Activated T-cell treated with anti-CD3 and anti-CD28 coated beads for 4 hours (primary cell): ENCODE data around the gene PNPLA7.

ENCODE experiments used
- DNase-seq: peaks from one replicate; pipeline ENCODE4 v3.0.0-alpha.2; 2020

PNPLA7 gene

DNA sequence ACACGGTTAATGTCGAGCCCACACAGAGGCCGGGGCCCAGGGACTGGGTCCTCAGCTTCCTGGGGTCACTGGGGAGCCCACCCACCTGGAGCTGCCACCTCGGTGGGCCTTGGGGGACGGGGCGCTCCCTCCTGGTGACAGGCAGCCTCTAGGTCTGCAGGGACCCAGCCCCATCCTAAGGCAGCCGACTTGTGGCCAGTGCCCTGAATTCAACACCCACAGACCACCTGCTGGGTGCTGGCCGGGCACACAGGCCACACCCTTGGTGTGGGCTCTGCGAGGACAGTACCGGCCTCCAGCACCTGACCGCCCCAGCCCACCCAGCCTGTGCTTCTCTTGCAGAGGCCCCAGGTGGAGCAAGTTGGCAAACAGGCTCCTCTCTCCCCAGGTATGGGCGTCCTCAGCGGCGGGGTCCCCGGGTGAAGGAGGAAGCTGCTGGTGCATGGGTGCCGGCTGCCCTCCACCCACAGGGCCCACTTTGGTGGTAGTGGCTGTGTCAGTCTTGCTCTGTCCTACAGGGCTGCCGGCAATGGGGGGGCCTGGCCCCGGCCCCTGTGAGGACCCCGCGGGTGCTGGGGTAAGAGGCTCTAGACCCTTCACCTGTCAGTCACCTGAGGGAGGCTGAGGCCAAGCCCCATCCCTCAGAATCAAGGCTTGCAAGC lies 117.4 kb downstream of the PNPLA7 start:
- no peak for DNase-seq

DNA sequence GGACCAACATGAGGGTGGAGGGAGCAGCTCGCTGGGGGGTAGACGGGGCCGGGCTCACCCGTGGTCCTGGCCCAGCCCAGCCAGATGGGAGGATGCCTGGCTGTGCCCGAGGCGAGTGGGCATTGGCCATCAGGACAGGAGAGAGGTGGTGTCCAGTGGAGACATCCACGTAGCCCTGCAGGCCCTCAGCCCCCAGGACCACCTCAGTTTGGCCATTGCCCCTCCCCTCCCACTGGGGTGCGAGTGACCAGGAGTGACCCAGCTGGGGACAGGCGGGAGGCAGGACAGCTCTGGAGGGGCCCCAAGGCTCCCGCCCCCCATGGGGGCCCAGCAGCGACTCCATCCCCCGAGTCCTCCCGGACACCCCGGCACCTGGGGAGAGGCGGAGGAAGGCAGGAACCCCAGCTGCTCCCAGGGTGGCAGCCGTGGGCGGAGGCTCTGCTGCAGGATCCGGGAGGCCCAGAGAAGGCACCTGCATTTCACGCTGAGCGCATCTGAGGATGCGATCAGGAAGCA lies 118.7 kb downstream of the PNPLA7 start:
- no peak for DNase-seq

DNA sequence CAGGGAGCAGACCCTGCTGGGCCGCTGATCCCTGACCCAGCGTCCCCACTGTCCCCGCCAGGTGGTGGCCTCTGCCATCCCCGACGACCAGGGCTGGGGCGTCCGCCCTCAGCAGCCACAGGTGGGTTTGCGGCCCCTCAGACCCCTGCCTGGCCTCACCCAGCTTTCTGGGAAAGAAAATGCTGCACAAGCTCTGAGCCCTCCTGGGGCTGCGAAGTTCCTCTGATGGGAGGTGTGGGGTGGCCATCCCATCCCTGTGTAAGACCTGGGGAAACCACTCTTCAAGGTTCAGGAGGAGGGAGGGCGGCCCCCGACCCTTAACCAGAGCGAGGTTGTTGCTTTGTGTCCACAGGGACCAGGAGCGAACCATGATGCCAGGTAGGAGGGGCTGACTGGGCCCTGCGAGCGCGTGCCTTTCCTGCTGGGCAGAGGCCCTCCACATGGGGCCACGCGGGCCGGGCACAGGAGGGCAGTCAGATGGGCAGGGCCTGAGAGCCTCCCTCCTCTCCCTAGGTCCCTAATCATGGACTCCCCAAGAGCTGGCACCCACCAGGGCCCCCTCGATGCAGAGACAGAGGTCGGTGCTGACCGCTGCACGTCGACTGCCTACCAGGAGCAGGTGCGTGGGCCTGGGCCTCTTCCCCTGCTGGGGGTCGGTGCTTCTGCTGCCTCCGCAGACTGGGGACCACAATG lies 119.3 kb downstream of the PNPLA7 start:
- no peak for DNase-seq

DNA sequence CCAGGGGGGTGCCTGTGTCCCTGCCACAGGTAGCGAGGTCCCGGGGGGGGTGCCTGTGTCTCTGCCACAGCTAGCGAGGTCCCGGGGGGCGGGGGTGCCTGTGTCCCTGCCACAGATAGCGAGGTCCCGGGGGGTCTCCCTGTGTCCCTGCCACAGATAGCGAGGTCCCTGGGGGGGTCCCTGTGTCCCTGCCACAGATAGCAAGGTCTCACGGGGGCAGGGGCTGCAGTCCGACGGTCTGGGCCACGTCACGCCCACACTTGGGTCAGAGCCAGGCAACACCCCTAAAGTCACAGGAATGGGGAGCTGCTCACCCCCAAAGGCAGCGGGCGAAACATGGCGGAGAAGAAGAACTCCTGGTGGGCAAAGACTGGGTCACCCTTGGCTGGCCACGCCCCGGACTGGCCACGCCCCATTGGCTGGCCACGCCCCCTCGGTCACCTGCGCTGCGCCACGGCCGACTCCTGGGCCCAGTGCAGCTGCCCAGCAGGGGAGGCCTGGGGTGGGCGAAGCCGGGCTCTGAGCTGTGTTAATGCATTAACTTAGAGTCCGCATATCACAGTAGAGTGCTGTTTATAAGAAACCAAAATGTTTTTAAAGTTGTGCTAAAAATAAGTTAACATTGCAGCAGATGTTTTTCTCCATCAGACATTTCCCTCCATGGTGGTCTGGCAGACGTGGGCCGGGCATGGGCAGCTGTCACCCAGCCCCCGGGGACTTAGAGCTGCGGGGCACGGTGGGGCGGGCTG lies 120.1 kb downstream of the PNPLA7 start:
- DNase-seq, result no peak

DNA sequence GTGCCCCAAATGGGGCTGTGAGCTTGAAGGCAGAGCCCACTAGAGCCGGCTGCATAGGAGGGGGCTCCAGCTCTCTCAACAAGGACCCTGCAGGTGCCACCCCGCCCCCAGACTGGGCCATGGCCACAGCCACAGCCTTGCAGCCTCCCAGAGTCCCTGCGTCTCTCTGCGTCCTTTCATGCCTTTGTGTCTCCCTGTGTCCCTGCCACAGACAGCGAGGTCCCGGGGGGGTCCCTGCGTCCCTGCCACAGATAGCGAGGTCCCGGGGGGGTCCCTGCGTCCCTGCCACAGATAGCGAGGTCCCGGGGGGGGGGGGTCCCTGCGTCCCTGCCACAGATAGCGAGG lies 120.7 kb downstream of the PNPLA7 start:
- DNase-seq, result no peak

DNA sequence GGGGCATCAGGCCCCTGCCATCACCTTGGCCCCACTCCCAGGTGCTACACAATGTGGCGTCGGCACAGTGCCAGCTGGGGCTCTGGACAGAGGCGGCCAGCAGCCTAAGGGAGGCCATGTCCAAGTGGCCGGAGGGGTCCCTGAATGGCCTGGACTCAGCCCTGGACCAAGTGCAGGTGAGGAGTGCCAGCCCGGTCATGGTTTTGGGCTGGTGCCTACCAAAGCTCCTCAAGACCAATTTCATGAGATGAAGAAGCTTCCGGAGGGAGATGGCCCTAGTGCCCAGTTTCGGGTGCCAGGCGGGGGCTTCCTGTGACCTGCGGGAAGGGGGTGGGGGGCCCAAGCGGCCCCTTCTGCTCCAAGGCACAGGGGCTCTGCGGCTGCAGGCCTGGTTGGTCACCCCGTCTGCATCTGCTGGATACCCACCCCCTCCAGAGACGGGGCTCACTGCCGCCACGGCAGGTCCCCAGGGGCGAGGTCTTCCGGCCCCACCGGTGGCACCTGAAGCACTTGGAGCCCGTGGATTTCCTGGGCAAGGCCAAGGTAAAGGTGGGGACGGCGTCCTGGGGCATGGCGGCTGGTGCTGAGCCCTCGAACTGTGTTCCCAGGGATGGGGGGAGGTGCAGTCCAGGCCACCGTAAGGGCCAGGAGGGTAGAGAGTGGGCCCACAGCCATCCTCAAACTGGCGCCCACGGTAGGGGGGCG lies 121.2 kb downstream of the PNPLA7 start:
- no peak for DNase-seq

DNA sequence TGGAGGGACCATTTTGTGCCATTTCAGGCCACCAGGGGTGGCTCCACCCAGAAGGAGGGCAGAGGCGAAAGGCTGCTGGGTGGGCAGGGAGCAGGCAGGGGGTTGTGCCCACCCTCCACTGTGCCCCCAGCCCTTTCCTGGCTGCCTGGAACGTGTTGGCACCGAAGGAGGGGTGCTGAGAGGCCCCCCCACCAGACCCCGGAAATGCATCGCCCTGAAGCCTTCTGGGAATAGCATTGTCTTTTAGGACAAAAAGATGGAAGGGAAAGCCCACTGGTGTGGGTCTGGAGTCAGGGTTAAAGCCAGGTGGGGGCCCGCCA lies 121.9 kb downstream of the PNPLA7 start:
- no peak for DNase-seq

DNA sequence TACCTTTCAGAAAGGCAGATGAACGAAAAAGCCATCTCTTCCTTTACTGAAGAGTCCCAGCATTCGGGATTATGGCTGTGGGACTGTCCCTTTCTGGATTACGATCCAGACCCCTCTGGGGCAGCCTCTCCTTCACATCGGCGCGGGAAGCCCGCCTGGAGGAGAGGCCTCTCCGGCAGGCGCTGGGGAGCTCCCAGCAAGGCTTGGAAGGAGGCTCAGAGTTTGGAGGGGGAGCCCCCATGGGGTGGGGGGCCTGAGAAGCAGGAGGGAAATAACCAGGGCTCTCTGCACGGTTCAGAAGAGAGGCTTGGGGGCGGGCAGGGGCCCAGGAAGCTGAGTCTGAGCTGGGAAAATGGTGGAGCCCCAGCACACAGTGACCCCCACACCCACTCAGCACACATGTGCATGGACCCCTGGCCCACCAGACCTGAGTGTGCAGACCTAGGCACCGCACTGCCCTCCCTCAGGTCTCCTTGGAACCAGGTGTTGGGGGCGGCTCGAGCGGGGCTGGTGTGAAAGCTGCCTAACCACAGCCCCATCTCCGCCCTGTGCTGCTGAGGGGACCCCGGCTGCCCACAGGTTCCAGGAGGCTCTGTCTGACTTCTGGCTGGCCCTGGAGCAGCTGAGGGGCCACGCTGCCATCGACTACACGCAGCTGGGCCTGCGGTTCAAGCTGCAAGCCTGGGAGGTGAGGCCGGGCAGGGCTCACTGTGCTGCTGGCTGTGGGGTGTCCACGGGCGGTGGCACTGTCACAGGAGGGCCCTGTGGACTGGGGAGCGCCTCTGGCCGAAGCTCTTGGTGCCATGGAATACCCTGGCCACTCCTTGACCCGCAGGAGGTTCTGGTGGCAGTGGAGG lies 122.5 kb downstream of the PNPLA7 start:
- no peak for DNase-seq

DNA sequence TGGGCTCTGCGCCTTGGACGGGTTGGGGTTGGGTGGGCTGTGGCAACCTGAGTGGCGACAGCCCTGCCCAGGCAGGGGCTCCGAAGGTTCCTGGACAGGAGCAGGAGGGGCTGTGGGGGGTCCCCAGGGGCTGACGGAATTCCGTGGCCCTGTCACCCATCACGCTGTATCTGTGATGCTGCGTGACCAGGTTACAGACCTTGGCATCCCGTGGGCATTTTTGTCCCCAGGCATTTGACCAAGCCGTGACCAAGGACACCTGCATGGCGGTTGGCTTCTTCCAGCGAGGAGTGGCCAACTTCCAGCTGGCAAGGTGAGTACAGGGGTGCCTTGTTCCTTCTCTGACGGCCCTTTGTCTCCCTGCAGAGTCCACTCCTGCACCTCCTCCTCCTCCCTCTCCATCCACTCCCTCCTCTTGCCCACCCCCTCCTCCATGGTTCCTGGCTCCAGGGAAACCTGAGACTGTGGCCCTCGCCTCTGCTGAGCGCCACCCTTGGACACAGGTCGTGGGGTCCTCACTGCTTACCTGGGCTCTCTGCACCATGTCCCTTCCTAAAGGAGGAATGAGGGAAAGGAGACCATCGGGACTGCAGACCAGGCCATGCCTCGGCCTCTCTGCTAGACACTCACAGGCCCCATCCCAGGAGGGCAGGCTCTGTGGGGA lies 124.1 kb downstream of the PNPLA7 start:
- no peak for DNase-seq

DNA sequence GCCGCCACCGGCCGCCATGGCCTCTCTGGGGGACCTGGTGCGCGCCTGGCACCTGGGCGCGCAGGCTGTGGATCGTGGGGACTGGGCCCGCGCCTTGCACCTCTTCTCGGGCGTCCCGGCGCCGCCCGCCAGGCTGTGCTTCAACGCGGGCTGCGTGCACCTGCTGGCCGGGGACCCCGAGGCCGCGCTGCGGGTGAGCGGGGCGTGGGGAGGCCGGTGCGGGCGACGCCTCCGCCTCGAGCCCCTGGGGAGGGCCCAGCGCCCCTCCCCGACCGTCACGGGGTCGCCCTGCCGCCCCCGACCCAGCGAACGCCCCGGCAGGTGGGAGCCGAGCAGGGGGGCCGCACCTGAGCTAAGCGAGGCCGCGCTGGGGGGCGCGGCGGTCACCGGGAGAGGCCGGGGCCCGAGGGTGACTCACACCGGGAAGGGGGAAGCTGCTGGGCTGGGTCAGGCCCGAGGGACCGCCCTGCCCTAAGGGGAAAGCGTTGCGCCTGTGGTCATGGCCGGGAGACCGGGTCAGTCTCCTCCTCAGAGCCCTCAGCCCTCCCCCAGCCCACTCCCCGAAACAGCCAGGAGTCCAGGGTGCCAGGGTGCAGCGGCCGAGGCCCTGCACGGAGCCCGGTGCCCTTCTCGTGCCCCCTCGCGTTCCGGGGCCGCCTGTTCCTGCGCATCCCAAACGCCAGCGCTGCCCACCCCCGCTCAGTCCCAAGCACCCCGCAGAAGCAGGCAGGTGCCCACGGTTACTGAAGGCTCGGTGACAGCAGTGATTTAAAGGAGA lies 126.5 kb downstream of the PNPLA7 start:
- DNase-seq, result no peak

DNA sequence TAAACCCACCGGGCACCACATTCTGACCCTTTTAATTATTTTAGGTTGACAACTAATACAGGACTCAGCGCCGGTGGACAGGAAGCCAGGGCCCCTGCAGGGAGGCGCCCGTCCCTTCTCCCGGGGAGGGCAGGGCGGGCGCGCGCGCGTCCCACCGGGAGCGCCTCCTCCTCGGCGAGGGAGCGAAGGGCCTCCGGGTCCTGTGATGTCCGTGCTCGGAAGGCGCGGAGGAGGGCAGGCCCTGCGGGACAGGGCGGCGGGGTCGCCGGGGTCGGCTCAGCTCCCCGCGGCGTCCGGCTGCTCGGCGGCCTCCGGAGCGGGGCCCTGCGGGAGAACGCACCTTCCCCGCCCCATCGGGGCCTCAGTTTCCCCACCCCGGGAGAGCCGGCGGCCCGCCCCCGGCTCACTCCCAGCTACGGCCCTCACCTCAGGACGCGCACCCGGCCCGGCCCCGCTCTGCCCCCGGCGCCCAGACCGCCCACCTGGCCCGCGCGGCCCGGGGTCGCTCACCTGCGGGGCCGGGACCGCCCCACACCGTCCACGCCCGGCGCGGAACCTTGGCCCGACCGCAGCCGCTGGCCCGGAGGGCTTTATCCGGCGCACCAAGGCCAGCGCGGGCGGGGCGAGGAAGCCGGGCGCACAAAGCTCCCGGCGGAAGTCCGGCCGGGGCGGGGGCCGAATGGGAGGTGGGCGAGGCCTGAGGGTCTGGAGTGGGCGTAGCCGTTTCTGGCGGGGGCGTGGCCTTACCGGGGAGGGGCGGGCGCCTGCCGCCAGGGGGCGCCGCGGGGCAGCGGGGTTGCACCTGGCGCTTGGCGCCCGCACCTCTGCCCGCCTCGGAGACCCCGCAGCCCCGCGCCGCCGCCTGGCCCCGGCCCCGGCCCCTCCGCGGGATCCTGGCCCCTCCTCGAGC lies 127.3 kb downstream of the PNPLA7 start, which contains the start of the genes EXD3 and NOXA1:
TSS of gene EXD3 (minus strand) at position 559 of the 910 bp plus-strand sequence. CDS start 27,805 bp downstream, outside the sequence.
TSS of gene NOXA1 (plus strand) at position 790 of the 910 bp plus-strand sequence. CDS start 137 bp downstream, outside the sequence.
- DNase-seq, result peak; percentile 81

DNA sequence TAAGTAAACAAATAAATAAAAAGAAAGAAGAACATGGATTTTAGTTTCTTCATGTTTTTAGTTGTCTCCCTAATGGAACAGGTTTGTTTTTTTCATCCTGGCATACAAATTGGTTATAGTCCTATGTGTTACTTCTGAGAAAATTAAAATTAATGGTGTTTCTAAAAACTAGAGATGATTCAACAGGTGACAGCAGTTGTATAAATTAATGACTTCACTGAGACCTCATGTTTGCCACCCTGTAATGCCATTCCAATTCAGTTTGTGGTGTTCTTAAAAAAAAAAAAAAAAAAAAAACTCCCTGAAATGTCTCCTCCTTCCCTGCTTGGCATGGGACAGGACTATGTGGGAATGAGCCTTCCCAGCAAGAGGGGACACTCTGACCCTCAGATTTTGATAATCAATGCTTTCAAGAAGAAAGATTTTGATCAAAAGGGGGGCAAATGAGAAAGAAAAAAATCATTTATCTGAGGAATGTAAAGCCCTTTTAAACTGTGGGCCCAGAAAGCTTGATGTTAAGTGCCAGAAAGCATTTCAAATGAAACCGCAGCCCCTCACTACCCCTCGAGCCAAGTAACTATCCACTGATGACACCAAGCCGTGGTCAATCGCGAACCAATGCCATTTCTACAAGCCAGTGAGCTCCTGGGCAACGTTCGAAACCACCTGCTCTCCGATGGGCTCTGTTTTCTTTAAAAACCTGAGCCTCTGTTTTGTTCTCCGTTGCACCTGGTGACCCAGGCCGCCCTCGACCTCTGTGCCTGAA lies 128.2 kb downstream of the PNPLA7 start:
- no peak for DNase-seq

DNA sequence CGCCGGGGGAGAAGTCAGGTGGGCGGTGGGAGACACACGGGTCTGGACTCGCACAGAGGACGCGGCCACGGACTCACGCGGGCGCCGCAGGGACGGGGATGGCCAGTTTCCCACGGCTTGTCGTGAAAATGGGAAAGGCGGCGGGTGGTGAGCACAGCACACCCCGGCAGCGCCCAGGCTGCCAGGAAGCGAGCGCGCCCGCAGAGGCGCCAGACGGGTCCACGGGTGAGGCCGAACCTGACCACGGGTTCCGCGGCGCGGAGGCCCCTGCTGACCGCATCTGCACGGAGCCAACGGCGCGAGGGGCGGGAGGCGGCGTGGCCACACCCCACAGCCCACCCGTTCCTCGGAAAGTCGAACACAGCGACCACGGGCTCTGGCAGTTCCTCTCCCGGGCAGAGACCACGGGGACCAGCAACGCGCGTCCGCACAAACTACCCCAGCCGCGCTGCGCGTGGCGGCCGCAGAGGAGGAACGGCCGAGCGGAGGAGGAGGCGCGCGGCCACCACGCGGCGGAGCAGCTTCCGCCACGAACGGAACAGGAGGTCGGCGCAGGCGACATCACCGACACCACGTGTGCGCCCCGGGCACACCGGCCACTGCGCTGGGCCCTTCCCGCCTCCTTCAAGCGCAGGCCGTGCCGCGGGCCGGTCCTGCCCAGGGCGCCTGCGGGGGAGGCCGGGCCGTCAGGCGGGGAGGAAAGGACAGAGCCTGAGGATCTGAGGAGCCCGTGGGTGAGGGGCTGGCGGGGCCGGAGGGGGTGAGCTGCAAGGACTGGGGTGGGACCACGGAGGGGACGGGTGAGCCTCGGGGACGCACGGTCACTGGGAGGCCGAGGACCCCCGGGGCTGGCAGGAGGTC lies 132.8 kb downstream of the PNPLA7 start:
- DNase-seq, result no peak

DNA sequence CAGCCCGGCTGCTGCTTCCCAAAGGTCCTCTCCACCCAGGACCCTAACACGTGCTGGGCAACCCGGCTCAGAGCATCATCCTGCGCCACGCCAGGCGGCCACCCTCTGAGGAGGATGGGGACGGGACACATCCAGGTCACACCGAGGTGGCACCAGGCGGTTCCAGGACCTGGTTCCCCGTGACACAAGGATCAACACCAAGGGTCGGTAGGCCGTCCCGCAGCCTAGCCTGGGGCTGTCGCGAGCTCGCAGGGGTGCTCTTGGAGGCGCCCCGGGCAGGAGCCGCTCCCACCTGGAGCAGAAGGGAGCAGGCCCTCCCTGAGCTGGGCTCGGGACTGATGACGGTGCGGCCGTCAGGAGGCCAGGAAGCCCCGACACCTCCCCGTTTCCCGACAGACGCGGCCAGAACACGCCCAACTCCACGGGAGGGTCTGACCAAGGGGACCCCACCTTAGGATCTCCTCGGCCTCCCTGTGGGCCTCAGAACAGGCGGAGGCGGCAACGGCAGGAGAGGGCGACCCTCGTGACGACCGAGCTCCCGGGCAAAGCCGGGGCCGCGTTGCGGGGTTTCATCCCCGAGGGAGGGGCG lies 133.5 kb downstream of the PNPLA7 start:
- DNase-seq, result no peak

DNA sequence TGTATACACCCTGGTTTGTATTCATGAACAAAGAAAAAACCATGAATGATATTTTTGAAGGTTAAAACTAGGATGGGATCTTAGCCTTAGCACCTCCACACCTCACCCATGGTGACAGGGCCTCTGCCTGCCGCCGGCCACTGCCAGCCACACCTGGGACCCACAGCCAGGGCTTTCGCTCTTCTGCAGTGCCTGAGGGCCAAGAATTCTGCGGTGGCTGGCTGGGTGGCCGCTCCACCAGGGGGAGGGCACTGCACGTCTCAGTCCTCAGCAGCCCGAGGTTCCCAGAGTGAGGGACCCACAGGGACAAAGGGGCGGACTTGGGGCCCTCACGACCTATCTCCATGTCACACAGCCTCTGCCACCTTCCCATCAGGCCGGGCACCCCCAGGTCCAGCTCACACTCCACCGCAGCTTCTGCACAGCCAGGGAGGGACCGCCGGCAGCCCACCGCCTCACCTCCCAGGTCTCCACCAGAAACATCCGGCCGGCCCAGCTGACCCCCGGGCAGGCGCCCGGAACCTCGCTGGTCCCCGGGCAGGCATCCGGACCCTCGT lies 134.1 kb downstream of the PNPLA7 start:
- no peak for DNase-seq

DNA sequence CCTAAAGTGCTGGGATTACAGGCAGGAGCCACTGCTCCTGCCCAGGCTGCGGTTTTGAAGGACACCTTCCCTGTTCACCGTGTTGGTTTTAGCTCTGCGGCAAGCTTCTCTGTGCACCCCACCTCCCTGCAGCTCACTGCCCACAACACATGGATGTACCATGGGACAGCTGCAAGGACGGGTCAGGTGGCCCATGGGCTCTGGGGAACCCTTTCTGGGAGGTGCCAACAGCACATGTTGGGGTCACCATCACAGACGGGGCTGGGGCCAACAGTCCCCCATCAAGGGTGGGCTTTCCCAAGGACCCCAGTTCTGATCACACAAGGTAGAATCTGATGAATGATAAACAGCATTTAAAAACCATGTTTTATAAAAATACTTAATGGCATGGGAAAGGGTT lies 134.8 kb downstream of the PNPLA7 start:
- DNase-seq, result no peak

DNA sequence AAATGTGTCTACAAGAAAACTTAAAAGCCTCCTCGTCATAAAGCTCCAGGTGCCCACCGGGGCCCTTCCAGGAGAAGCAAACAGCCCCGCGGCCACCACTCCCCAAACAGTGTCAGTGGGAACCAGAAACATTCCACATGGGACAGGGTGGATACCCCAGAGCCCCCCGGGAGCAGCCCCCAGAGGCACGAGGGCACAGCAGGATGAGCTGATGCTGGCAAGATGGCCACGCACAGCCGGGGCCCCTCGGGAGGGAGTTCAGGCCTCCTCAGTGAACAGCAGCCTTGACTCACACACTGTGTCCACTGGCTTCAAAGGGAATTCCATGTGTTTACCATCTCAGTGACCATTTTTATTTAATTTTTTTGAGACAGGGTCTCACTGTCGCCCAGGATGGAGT lies 137.8 kb downstream of the PNPLA7 start:
- DNase-seq, result no peak
